Measurements from ENCODE around the gene ZNF716.
"Not testable (repeated sequence)": the region's sequence is repeated elsewhere in the genome, so short reads cannot be mapped to it uniquely, and the experiment has no call there.

DNA sequence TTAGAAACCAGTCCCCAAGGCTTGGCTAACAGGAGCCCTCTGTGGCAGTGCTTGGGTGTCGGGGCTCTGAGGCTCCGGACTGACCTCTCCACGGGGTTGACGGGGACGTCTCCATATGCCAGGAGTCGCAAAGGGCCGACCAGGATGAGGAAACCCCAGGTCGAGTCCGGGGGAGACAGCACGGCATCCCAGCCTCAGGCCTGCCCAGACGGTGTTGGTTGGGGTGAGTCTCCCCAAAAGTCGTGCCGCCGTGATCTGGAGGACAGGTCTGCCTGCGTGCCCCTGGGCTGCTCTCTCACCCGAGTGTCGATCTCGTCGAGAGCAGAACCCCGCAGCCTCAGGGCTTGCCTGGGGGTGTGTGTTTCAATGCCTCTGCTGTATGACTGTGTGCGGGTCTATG is 35.0 kb downstream of the ZNF716 start:
- TF ChIP-seq CTCF, POLR2A (IDR thresholded peaks at IDR 0.05): not testable (repeated sequence)

Measured in right lobe of liver (tissue), 4 donors.